ENCODE data around the gene PCDH9.
"Not testable (repeated sequence)": the region's sequence is repeated elsewhere in the genome, so short reads cannot be mapped to it uniquely, and the experiment has no call there.

The PCDH9 gene

GRCh38 chr13:66341635-66342377 lies 888.3 kb downstream of the PCDH9 start:
- no peak for DNase-seq (ENCODE audit: low read depth in 3 of 3)

GRCh38 chr13:66339214-66339613 lies 890.9 kb downstream of the PCDH9 start:
- no peak for DNase-seq (ENCODE audit: low read depth in 3 of 3)

- DNase-seq (ENCODE audit: low read depth in 3 of 3): no peak
Observed at GRCh38 chr13:66338542-66338941, 891.6 kb downstream of the PCDH9 start.

GRCh38 chr13:66335626-66336025 lies 894.5 kb downstream of the PCDH9 start:
- DNase-seq (ENCODE audit: low read depth in 3 of 3): no peak

- DNase-seq (ENCODE audit: low read depth in 3 of 3): no peak
Observed at GRCh38 chr13:66329988-66330451, 900.1 kb downstream of the PCDH9 start.

- no peak for DNase-seq (ENCODE audit: low read depth in 3 of 3)
Observed at GRCh38 chr13:66328476-66328875, 901.7 kb downstream of the PCDH9 start.

- no peak for DNase-seq (ENCODE audit: low read depth in 3 of 3)
Observed at GRCh38 chr13:66323745-66324347, 906.3 kb downstream of the PCDH9 start.

GRCh38 chr13:66322936-66323335 lies 907.2 kb downstream of the PCDH9 start:
- DNase-seq (ENCODE audit: low read depth in 3 of 3): no peak

- DNase-seq (ENCODE audit: low read depth in 3 of 3): no peak
Observed at GRCh38 chr13:66322193-66322740, 907.9 kb downstream of the PCDH9 start.

GRCh38 chr13:66314911-66315310 lies 915.2 kb downstream of the PCDH9 start:
- DNase-seq (ENCODE audit: low read depth in 3 of 3): no peak

- DNase-seq (ENCODE audit: low read depth in 3 of 3): no peak
Observed at GRCh38 chr13:66313413-66313812, 916.7 kb downstream of the PCDH9 start.

GRCh38 chr13:66312312-66313087 lies 917.6 kb downstream of the PCDH9 start:
- no peak for DNase-seq (ENCODE audit: low read depth in 3 of 3)

- no peak for DNase-seq (ENCODE audit: low read depth in 3 of 3)
Observed at GRCh38 chr13:66305961-66306617, 924.0 kb downstream of the PCDH9 start.

GRCh38 chr13:66301482-66301881 lies 928.7 kb downstream of the PCDH9 start:
- DNase-seq (ENCODE audit: low read depth in 3 of 3): no peak

GRCh38 chr13:66301006-66301405 lies 929.1 kb downstream of the PCDH9 start:
- DNase-seq (ENCODE audit: low read depth in 3 of 3): no peak

GRCh38 chr13:66296875-66297274 lies 933.3 kb downstream of the PCDH9 start:
- no peak for DNase-seq (ENCODE audit: low read depth in 3 of 3)

- DNase-seq (ENCODE audit: low read depth in 3 of 3): no peak
Observed at GRCh38 chr13:66296328-66296727, 933.8 kb downstream of the PCDH9 start.

GRCh38 chr13:66286806-66287205 lies 943.3 kb downstream of the PCDH9 start:
- not testable (repeated sequence) for DNase-seq (ENCODE audit: low read depth in 3 of 3)

- no peak for DNase-seq (ENCODE audit: low read depth in 3 of 3)
Observed at GRCh38 chr13:66275416-66275815, 954.7 kb downstream of the PCDH9 start.

- DNase-seq (ENCODE audit: low read depth in 3 of 3): no peak
Observed at GRCh38 chr13:66273011-66273410, 957.1 kb downstream of the PCDH9 start.

GRCh38 chr13:66266761-66267160 lies 963.4 kb downstream of the PCDH9 start:
- DNase-seq (ENCODE audit: low read depth in 3 of 3): no peak

GRCh38 chr13:66266348-66266747 lies 963.8 kb downstream of the PCDH9 start:
- no peak for DNase-seq (ENCODE audit: low read depth in 3 of 3)

Measured in stimulated activated CD4-positive, alpha-beta T cell treated with anti-CD3 and anti-CD28 coated beads, TNF-alpha, amount 100 ng/mL, for 4 hours (primary cell).